ENCODE measurements around the gene PSMG2. TPM values are rescaled to one million over a fixed set of nuclear protein-coding genes. Genes with fewer than 3 reads are reported as not detected.

Gene PSMG2
- total and polyA plus RNA-seq, 9 of the 15 experiments (the other 6 are each of a cell fraction or from before 2014, with no cell fraction given) = 59.9 to 271 (median 111) TPM

DNA sequence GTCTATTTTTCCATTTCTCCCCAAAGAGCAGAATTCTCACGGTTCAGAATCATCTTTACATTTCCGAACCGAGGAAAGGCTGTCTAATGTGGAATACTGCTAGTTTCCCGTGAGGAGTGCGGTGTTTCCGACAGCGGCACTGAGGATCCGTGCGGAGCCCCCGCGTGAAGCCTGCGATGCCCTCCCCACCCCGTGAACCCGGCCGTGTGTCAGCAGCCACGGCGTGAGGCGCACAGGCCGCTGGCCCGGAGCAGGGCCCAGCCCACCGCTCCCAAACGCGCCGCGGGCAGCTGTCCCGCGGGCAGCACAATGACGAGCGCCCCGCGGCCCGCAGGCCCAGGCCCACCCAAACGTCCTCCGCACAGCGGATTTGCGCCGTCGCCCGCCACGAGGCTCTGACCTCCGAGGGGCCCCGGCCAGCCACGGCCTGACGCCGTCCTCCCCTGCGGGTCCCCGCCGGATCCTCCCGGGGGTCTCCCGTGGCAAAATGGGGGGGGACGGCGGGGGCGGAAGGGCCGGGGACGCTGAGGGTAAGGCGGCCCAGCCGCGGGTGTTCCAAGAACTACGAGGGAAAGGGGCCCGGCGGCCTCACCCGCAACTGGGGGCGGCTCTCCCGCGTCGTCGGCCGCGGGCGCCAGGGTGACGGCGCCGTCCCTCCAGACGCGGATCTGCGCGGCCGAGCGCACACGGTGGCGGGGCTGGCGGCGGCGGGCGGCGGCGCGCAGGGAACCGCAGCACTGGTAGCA, 45.7 kb upstream of the PSMG2 start (continued):
- TF ChIP-seq, protein P1, sequence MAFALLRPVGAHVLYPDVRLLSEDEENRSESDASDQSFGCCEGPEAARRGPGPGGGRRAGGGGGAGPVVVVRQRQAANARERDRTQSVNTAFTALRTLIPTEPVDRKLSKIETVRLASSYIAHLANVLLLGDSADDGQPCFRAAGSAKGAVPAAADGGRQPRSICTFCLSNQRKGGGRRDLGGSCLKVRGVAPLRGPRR (CRISPR knock-in tag; IDR thresholded peaks at IDR 0.05) = no peak
- TF ChIP-seq NFIC (IDR thresholded peaks at IDR 0.05) = 0 out of 2 replicates have a peak, but pooled peaks have one; percentile 22
- TF ChIP-seq, protein P2, sequence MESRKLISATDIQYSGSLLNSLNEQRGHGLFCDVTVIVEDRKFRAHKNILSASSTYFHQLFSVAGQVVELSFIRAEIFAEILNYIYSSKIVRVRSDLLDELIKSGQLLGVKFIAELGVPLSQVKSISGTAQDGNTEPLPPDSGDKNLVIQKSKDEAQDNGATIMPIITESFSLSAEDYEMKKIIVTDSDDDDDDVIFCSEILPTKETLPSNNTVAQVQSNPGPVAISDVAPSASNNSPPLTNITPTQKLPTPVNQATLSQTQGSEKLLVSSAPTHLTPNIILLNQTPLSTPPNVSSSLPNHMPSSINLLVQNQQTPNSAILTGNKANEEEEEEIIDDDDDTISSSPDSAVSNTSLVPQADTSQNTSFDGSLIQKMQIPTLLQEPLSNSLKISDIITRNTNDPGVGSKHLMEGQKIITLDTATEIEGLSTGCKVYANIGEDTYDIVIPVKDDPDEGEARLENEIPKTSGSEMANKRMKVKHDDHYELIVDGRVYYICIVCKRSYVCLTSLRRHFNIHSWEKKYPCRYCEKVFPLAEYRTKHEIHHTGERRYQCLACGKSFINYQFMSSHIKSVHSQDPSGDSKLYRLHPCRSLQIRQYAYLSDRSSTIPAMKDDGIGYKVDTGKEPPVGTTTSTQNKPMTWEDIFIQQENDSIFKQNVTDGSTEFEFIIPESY (CRISPR knock-in tag; IDR thresholded peaks at IDR 0.05) = no peak
- TF ChIP-seq PYGO2 (tag; IDR thresholded peaks at IDR 0.05) = no peak
- no peak for TF ChIP-seq ZNF165 (CRISPR knock-in tag; IDR thresholded peaks at IDR 0.05; ENCODE audit: borderline replicate concordance)
- no peak for TF ChIP-seq CHAMP1 (IDR thresholded peaks at IDR 0.05)
- TF ChIP-seq CBX5 (IDR thresholded peaks at IDR 0.05; ENCODE audit: borderline replicate concordance, low read depth) = no peak
- TF ChIP-seq TARDBP (IDR thresholded peaks at IDR 0.05) = no peak
- TF ChIP-seq, protein P3, sequence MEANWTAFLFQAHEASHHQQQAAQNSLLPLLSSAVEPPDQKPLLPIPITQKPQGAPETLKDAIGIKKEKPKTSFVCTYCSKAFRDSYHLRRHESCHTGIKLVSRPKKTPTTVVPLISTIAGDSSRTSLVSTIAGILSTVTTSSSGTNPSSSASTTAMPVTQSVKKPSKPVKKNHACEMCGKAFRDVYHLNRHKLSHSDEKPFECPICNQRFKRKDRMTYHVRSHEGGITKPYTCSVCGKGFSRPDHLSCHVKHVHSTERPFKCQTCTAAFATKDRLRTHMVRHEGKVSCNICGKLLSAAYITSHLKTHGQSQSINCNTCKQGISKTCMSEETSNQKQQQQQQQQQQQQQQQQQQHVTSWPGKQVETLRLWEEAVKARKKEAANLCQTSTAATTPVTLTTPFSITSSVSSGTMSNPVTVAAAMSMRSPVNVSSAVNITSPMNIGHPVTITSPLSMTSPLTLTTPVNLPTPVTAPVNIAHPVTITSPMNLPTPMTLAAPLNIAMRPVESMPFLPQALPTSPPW (CRISPR knock-in tag; IDR thresholded peaks at IDR 0.05) = peak; percentile 30
- no peak for TF ChIP-seq TOE1 (IDR thresholded peaks at IDR 0.05; ENCODE audit: borderline replicate concordance)
- no peak for TF ChIP-seq TOE1 (CRISPR knock-in tag; IDR thresholded peaks at IDR 0.05; ENCODE audit: borderline replicate concordance, low read depth)
- TF ChIP-seq PHF21A (IDR thresholded peaks at IDR 0.05; ENCODE audit: borderline replicate concordance, low read depth) = no peak
- TF ChIP-seq PHB2 (IDR thresholded peaks at IDR 0.05; ENCODE audit: low read depth) = no peak
- TF ChIP-seq RBM17 (IDR thresholded peaks at IDR 0.05; ENCODE audit: borderline replicate concordance, low read depth, low read length) = no peak
- TF ChIP-seq ADNP (tag; IDR thresholded peaks at IDR 0.05) = no peak
- no peak for TF ChIP-seq POLR2AphosphoS2 (IDR thresholded peaks at IDR 0.05; ENCODE audit: low read length)
- TF ChIP-seq SMARCC2 (IDR thresholded peaks at IDR 0.05; ENCODE audit: low read depth) = no peak
- TF ChIP-seq XRCC4 (IDR thresholded peaks at IDR 0.05; ENCODE audit: extremely low read depth, insufficient read depth, insufficient read length) = no peak
- TF ChIP-seq, protein P4, sequence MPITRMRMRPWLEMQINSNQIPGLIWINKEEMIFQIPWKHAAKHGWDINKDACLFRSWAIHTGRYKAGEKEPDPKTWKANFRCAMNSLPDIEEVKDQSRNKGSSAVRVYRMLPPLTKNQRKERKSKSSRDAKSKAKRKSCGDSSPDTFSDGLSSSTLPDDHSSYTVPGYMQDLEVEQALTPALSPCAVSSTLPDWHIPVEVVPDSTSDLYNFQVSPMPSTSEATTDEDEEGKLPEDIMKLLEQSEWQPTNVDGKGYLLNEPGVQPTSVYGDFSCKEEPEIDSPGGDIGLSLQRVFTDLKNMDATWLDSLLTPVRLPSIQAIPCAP (CRISPR knock-in tag; IDR thresholded peaks at IDR 0.05; ENCODE audit: borderline replicate concordance) = no peak
- TF ChIP-seq TBP (optimal IDR thresholded peaks at IDR 0.05; ENCODE audit: low read depth, low read length) = no peak
- TF ChIP-seq ZNF436 (CRISPR knock-in tag; IDR thresholded peaks at IDR 0.05) = no peak
- TF ChIP-seq SRF (CRISPR knock-in tag; IDR thresholded peaks at IDR 0.05) = no peak

All from K562 (cell line).